Duodenal mucosa (tissue), 2 donors: ENCODE results near the gene POU2F3.

Source experiments
- H3K27ac ChIP-seq: one replicate; pipeline ENCODE4 v1.7.0; 2013; ENCODE audit warnings: low read depth, low read length
- H3K27me3 ChIP-seq, 2 donors: one replicate each; pipeline ENCODE4 v1.7.0; 2013; ENCODE audit warnings: low read length in 2 of 2, control low read depth in 1 of 2; ENCODE audit not compliant: insufficient read depth in 2 of 2, control insufficient read depth in 1 of 2
- H3K36me3 ChIP-seq, 2 donors: one replicate each; pipeline ENCODE4 v1.7.0; 2013; ENCODE audit warnings: low read length in 2 of 2, control low read depth in 1 of 2; ENCODE audit not compliant: insufficient read depth in 2 of 2, control insufficient read depth in 1 of 2
- H3K4me1 ChIP-seq, 2 donors: one replicate each; pipeline ENCODE4 v1.7.0; 2013; ENCODE audit warnings: low read length in 2 of 2, control low read depth in 1 of 2; ENCODE audit not compliant: insufficient read depth in 2 of 2, control insufficient read depth in 1 of 2
- H3K4me3 ChIP-seq, 2 donors: one replicate each; pipeline ENCODE4 v1.7.0; 2013; ENCODE audit warnings: low read length in 2 of 2, low read depth in 1 of 2
- H3K9ac ChIP-seq, 2 donors: one replicate each; pipeline ENCODE4 v1.7.0; 2013; ENCODE audit warnings: low read length in 2 of 2, low read depth in 1 of 2
- H3K9me3 ChIP-seq, 2 donors: one replicate each; pipeline ENCODE4 v1.7.0; 2013; ENCODE audit warnings: low read length in 2 of 2, control low read depth in 1 of 2; ENCODE audit not compliant: control insufficient read depth in 1 of 2

The POU2F3 gene

DNA sequence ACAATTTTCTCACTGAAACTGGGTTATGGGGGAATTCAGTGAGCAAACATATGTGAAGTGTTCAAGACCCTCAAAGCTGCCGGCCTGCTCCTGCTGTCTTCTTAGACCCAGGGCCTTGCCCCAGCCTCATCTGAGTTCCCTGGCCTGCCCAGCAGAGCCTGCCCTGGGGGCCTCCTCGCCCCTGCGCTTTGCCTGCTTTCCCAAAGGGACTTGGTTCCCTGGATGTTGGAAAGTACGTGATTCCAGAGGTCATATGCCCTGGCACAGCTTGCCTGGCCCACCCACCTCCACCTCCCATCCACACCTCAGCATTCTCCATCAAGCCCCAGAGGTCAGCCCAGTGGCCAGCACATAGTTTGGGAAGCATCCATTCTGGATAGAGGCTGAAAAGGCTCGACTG, 13.7 kb upstream of the POU2F3 start:
- H3K27ac ChIP-seq = no peak overlapping the region

GRCh38 chr11:120226714-120227113, 13.2 kb upstream of the POU2F3 start:
- no peaks in the 10 kb centered on the region for H3K27me3 ChIP-seq
- no peak overlapping the region for H3K27ac ChIP-seq
- peaks cover 6 to 34% of the 10 kb centered on the region in 2 donors for H3K36me3 ChIP-seq
- no peaks in the 10 kb centered on the region for H3K9me3 ChIP-seq
- peaks cover 11 to 15% of the 10 kb centered on the region in 2 donors for H3K4me1 ChIP-seq
- no peak overlapping the region for H3K4me3 ChIP-seq
- H3K9ac ChIP-seq = no peak overlapping the region

More for the DNA sequence above, 13.7 kb upstream of the POU2F3 start:
- H3K4me3 ChIP-seq = no peak overlapping the region
- H3K9me3 ChIP-seq = no peaks in the 10 kb centered on the region
- no peaks in the 10 kb centered on the region for H3K27me3 ChIP-seq
- no peak overlapping the region for H3K9ac ChIP-seq
- peaks cover 6 to 34% of the 10 kb centered on the region in 2 donors for H3K36me3 ChIP-seq
- H3K4me1 ChIP-seq = peaks cover 16 to 19% of the 10 kb centered on the region in 2 donors

DNA sequence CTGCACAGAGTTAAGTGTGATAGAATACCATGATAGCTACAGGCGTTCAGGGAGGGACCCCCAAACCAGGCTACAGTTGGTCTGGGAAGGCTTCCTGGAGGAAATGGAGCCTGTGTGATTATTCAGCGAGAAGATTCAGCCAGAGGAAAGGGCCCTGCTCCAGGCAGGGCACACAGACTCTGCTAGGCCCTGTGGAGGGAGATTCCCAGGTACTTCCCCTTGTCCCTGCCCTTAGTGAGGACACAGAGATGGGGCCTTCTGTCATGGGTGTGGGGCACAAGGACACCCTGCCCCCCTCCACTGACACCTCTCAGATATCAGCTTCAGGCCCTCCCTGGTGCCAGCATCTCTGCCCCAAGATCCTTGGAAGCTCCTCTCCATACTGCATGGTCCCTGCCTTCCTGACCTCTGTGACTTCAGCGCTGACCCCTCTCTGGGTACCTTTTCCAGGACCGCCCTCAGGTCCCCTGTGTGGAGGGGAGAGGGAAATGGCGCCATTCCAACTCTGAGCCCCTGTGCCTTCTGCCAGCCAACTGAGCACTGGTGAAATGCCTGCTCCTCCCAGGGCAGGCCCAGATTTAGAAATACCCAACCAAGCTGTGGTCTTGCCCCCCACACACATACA, 12.6 kb upstream of the POU2F3 start:
- Histone ChIP-seq H3K9ac (no peak overlapping the region), H3K9me3 (no peaks in the 10 kb centered on the region), H3K27ac (no peak overlapping the region), H3K27me3 (peaks cover 0 to 3% of the 10 kb centered on the region in 2 donors), H3K36me3 (peaks cover 6 to 34% of the 10 kb centered on the region in 2 donors), H3K4me3 (no peak overlapping the region), H3K4me1 (peaks cover 8 to 11% of the 10 kb centered on the region in 2 donors)

DNA sequence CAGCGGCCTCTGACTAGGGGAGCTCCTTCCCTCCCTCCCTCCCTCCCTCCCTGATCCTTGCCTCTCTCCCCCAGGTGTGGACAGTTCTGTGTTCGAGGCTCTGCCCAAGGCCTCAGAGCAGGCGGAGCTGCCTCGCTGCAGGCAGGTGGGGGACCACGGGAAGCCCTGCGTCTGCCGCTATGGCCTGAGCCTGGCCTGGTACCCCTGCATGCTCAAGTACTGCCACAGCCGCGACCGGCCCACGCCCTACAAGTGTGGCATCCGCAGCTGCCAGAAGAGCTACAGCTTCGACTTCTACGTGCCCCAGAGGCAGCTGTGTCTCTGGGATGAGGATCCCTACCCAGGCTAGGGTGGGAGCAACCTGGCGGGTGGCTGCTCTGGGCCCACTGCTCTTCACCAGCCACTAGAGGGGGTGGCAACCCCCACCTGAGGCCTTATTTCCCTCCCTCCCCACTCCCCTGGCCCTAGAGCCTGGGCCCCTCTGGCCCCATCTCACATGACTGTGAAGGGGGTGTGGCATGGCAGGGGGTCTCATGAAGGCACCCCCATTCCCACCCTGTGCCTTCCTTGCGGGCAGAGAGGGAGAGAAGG, 11.1 kb upstream of the POU2F3 start:
- Histone ChIP-seq H3K9me3 (no peaks in the 10 kb centered on the region), H3K36me3 (peaks cover 6 to 31% of the 10 kb centered on the region in 2 donors), H3K27me3 (peaks cover 0 to 4% of the 10 kb centered on the region in 2 donors), H3K4me1 (peaks cover 8 to 11% of the 10 kb centered on the region in 2 donors), H3K4me3 (no peak overlapping the region), H3K27ac (no peak overlapping the region), H3K9ac (no peak overlapping the region)

- Histone ChIP-seq H3K27ac (no peak overlapping the region), H3K4me1 (peaks cover 5 to 8% of the 10 kb centered on the region in 2 donors)
Observed at GRCh38 chr11:120229451-120230424, 10.2 kb upstream of the POU2F3 start.

DNA sequence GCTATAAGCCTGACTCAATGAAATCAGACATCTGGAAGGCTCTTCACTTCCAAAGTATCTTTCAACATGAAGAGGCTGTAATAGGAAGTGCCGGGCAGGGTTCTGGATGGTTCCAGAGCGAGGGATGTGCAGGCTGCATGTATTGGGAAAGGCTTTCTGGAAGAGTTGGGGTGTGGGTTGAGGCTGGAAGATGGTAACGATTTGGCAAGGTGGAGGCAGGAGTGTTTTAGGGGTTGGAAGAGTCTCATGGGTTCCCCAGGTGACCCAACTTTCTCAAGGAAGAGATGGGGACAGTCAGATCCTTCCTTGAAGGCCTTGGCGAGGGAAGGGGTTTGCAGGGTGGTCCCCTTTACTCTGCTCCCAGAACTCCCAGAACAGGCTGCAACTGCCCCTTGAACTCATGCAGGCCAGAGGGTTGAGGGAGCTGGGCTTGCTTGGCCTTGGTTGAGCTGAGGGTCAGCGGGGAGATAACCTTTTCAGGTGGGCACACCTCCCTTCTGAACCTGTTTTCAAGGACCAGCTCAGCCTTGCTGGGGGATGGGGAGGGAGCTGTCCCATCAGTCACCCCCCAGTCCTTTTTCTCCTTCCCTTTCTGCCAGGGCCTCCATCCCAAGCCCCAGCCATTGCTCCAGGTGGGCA, 9.4 kb upstream of the POU2F3 start:
- peaks cover 0 to 3% of the 10 kb centered on the region in 2 donors for H3K4me1 ChIP-seq
- H3K4me3 ChIP-seq = no peak overlapping the region
- H3K27me3 ChIP-seq = peaks cover 3 to 6% of the 10 kb centered on the region in 2 donors
- H3K9ac ChIP-seq = no peak overlapping the region
- H3K36me3 ChIP-seq = peaks cover 6 to 31% of the 10 kb centered on the region in 2 donors
- H3K27ac ChIP-seq = no peak overlapping the region
- no peaks in the 10 kb centered on the region for H3K9me3 ChIP-seq

More at GRCh38 chr11:120229451-120230424, 10.2 kb upstream of the POU2F3 start:
- H3K4me3 ChIP-seq = no peak overlapping the region
- H3K9me3 ChIP-seq = no peaks in the 10 kb centered on the region
- peaks cover 2 to 6% of the 10 kb centered on the region in 2 donors for H3K27me3 ChIP-seq
- H3K9ac ChIP-seq = no peak overlapping the region
- peaks cover 6 to 31% of the 10 kb centered on the region in 2 donors for H3K36me3 ChIP-seq

- Histone ChIP-seq H3K9ac (no peak overlapping the region), H3K4me3 (no peak overlapping the region), H3K36me3 (peaks cover 6 to 21% of the 10 kb centered on the region in 2 donors), H3K9me3 (no peaks in the 10 kb centered on the region), H3K27ac (no peak overlapping the region), H3K27me3 (peaks cover 3 to 6% of the 10 kb centered on the region in 2 donors), H3K4me1 (no peaks in the 10 kb centered on the region)
Observed at GRCh38 chr11:120231963-120232362, 8.0 kb upstream of the POU2F3 start.

DNA sequence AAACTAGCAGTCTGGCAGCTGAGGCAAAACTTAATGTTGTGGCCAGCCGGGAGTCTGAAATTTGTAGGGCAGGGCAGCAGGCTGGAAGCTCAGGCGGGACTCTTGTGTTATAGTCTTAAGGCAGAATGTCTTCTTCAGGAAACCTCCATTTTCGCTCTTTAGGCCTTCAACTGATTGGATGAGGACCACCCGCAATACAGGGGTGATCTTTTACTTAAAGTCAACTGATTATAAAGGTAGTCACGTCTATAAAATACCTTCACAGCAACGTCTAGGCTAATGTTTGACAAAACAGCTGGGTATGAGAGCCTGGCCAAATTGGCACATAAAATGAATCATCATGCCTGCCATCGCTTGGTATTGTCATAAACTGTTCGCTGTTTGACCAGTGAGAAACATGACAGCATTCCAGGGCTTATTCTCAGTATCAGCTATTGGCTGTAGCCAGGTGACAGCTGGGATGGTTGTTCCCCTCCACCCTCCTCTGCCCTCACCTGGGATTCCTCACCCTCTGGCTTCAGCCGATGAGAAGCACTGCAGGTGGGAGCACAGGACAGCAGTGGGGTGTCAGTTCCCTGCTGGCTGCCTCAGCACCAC, 6.6 kb upstream of the POU2F3 start:
- Histone ChIP-seq H3K4me1 (no peaks in the 10 kb centered on the region), H3K27ac (no peak overlapping the region), H3K36me3 (peaks cover 6 to 8% of the 10 kb centered on the region in 2 donors), H3K4me3 (no peak overlapping the region), H3K9me3 (no peaks in the 10 kb centered on the region), H3K9ac (no peak overlapping the region), H3K27me3 (peaks cover 3 to 6% of the 10 kb centered on the region in 2 donors)

GRCh38 chr11:120235024-120235628, 4.8 kb upstream of the POU2F3 start:
- no peak overlapping the region for H3K27ac ChIP-seq
- no peak overlapping the region for H3K4me3 ChIP-seq
- peaks cover 11 to 13% of the 10 kb centered on the region in 2 donors for H3K27me3 ChIP-seq
- H3K4me1 ChIP-seq = no peaks in the 10 kb centered on the region
- H3K9me3 ChIP-seq = no peaks in the 10 kb centered on the region
- no peaks in the 10 kb centered on the region for H3K36me3 ChIP-seq
- H3K9ac ChIP-seq = no peak overlapping the region
